H9 (cell line): Measurements from ENCODE around the gene SLX4IP. TPM values are rescaled to one million over a fixed set of nuclear protein-coding genes. Genes with fewer than 3 reads are reported as not detected.

ENCODE experiments used
- DNase-seq: peaks from one replicate; pipeline ENCODE4 v3.0.0-alpha.2; 2017
- H2AFZ ChIP-seq: one replicate; pipeline ENCODE4 v1.6.1; 2013; ENCODE audit warnings: mild to moderate bottlenecking, low read length, control low read depth, moderate library complexity
- H2AK5ac ChIP-seq: 2 replicates; pipeline ENCODE4 v1.6.1; 2013; ENCODE audit warnings: low read length, control low read depth, mixed read lengths; ENCODE audit not compliant: insufficient read length
- H2BK120ac ChIP-seq: one replicate; pipeline ENCODE4 v1.6.1; 2013; ENCODE audit warnings: low read depth, mild to moderate bottlenecking, low read length, control low read depth, inconsistent platforms; ENCODE audit not compliant: poor library complexity, severe bottlenecking
- H2BK12ac ChIP-seq: 2 replicates; pipeline ENCODE4 v1.6.1; 2013; ENCODE audit warnings: low read length, control low read depth, mixed read lengths, low read depth; ENCODE audit not compliant: insufficient read length
- H2BK15ac ChIP-seq: 2 replicates; pipeline ENCODE4 v1.6.1; 2013; ENCODE audit warnings: low read depth, low read length, control low read depth
- H2BK20ac ChIP-seq: one replicate; pipeline ENCODE4 v1.6.1; 2013; ENCODE audit warnings: low read depth, mild to moderate bottlenecking, low read length, control low read depth, inconsistent platforms; ENCODE audit not compliant: poor library complexity, severe bottlenecking
- H2BK5ac ChIP-seq: 2 replicates; pipeline ENCODE4 v1.6.1; 2013; ENCODE audit warnings: low read length, control low read depth, mixed read lengths; ENCODE audit not compliant: insufficient read length
- H3K14ac ChIP-seq: 2 replicates; pipeline ENCODE4 v1.6.1; 2013; ENCODE audit warnings: low read length, control low read depth; ENCODE audit not compliant: insufficient read depth
- H3K18ac ChIP-seq: 2 replicates; pipeline ENCODE4 v1.6.1; 2013; ENCODE audit warnings: low read depth, mild to moderate bottlenecking, mixed read lengths, low read length, control low read depth; ENCODE audit not compliant: insufficient read length
- H3K23ac ChIP-seq: 2 replicates; pipeline ENCODE4 v1.6.1; 2013; ENCODE audit warnings: low read length, control low read depth, mixed read lengths, low read depth; ENCODE audit not compliant: insufficient read length
- H3K23me2 ChIP-seq: 2 replicates; pipeline ENCODE4 v1.6.1; 2013; ENCODE audit warnings: low read depth, mild to moderate bottlenecking, mixed read lengths, low read length, control low read depth; ENCODE audit not compliant: insufficient read length, poor library complexity, severe bottlenecking
- H3K27ac ChIP-seq: 2 replicates; pipeline ENCODE4 v1.5.1; 2013; ENCODE audit warnings: low read length, control low read depth, mixed read lengths, low read depth; ENCODE audit not compliant: insufficient read length
- H3K27me3 ChIP-seq: 2 replicates; pipeline ENCODE4 v1.6.1; 2013; ENCODE audit warnings: low read length, control low read depth, inconsistent platforms; ENCODE audit not compliant: insufficient read depth
- H3K4ac ChIP-seq: 2 replicates; pipeline ENCODE4 v1.6.1; 2013; ENCODE audit warnings: low read depth, mild to moderate bottlenecking, control low read depth, inconsistent platforms, low read length, moderate library complexity
- H3K4me1 ChIP-seq: 2 replicates; pipeline ENCODE4 v1.6.1; 2013; ENCODE audit warnings: low read length, control low read depth, inconsistent platforms; ENCODE audit not compliant: insufficient read depth
- H3K4me2 ChIP-seq: 2 replicates; pipeline ENCODE4 v1.6.1; 2013; ENCODE audit warnings: low read length, control low read depth, mixed read lengths; ENCODE audit not compliant: insufficient read length, insufficient read depth
- H3K56ac ChIP-seq: 2 replicates; pipeline ENCODE4 v1.6.1; 2013; ENCODE audit warnings: low read depth, mild to moderate bottlenecking, mixed read lengths, low read length, control low read depth; ENCODE audit not compliant: insufficient read length
- H3K79me1 ChIP-seq: 2 replicates; pipeline ENCODE4 v1.6.1; 2013; ENCODE audit warnings: low read depth, mild to moderate bottlenecking, moderate library complexity, low read length, control low read depth, inconsistent platforms; ENCODE audit not compliant: insufficient read depth, poor library complexity, severe bottlenecking
- H3K79me2 ChIP-seq: 2 replicates; pipeline ENCODE4 v1.6.1; 2013; ENCODE audit warnings: low read length, control low read depth, inconsistent platforms; ENCODE audit not compliant: insufficient read depth
- H3K9ac ChIP-seq: 2 replicates; pipeline ENCODE4 v1.6.1; 2013; ENCODE audit warnings: low read length, control low read depth, mixed read lengths; ENCODE audit not compliant: insufficient read length; ENCODE audit errors: extremely low read depth
- H3K9me3 ChIP-seq: one replicate; pipeline ENCODE4 v1.6.1; 2013; ENCODE audit warnings: low read depth, low read length, inconsistent platforms; ENCODE audit not compliant: control insufficient read depth
- H3T11ph ChIP-seq: one replicate; pipeline ENCODE4 v1.6.1; 2013; ENCODE audit warnings: mild to moderate bottlenecking, low read length, control low read depth, inconsistent platforms
- H4K20me1 ChIP-seq: one replicate; pipeline ENCODE4 v1.6.1; 2013; ENCODE audit not compliant: control insufficient read depth, insufficient read length, insufficient read depth
- H4K5ac ChIP-seq: 2 replicates; pipeline ENCODE4 v1.6.1; 2013; ENCODE audit warnings: low read depth, mild to moderate bottlenecking, mixed read lengths, low read length, control low read depth; ENCODE audit not compliant: insufficient read length
- H4K8ac ChIP-seq: replicated peaks from 2 replicates; pipeline ENCODE4 v1.6.1; 2013; ENCODE audit warnings: low read length, control low read depth, mixed read lengths, low read depth; ENCODE audit not compliant: insufficient read length
- H4K91ac ChIP-seq: 2 replicates; pipeline ENCODE4 v1.6.1; 2013; ENCODE audit warnings: low read depth, mild to moderate bottlenecking, moderate library complexity, mixed read lengths, low read length, control low read depth; ENCODE audit not compliant: insufficient read length
- H3K27ac Mint-ChIP-seq, 3 experiments: 2 replicates in 2 of 3; 3 replicates in 1 of 3; pipeline ENCODE4 v1.8.0; 2020 to 2021; ENCODE audit warnings: mixed read lengths in 3 of 3, mild to moderate bottlenecking in 1 of 3, moderate library complexity in 1 of 3
- H3K27me3 Mint-ChIP-seq: 2 replicates; pipeline ENCODE4 v1.8.0; 2021; ENCODE audit warnings: low read depth, mild to moderate bottlenecking, moderate library complexity, mixed read lengths
- H3K36me3 Mint-ChIP-seq, 3 experiments: 2 replicates in 2 of 3; 3 replicates in 1 of 3; pipeline ENCODE4 v1.8.0; 2020 to 2021; ENCODE audit warnings: low read depth in 3 of 3, mixed read lengths in 3 of 3; ENCODE audit not compliant: insufficient read depth in 1 of 3
- H3K4me1 Mint-ChIP-seq, 2 experiments: 2 replicates each; pipeline ENCODE4 v1.8.0; 2020; ENCODE audit warnings: mixed read lengths in 2 of 2
- H3K4me3 Mint-ChIP-seq, 2 experiments: 2 replicates in 1 of 2; 3 replicates in 1 of 2; pipeline ENCODE4 v1.8.0; 2020 to 2021; ENCODE audit warnings: mild to moderate bottlenecking in 2 of 2, mixed read lengths in 2 of 2, moderate library complexity in 1 of 2
- H3K9me3 Mint-ChIP-seq, 2 experiments: 2 replicates in 1 of 2; 3 replicates in 1 of 2; pipeline ENCODE4 v1.8.0; 2020; ENCODE audit warnings: mild to moderate bottlenecking in 2 of 2, mixed read lengths in 2 of 2, moderate library complexity in 1 of 2
- CTCF ChIP-seq: fragments of 200-600 bp; sonication (generic); conservative IDR thresholded peaks from 3 replicates; pipeline ENCODE4 v1.8.0; 2021; ENCODE audit warnings: antibody characterized with exemption, mild to moderate bottlenecking
- WGBS: extraction: QIAGEN DNeasy Blood & Tissue Kit; methylation state at CpG from one replicate; pipeline ENCODE4 v1.1.7; 2013; ENCODE audit warnings: missing lambda C conversion rate, low lambda C conversion rate, mixed read lengths; ENCODE audit not compliant: insufficient read length; ENCODE audit errors: extremely low coverage; 5-methylcytosine and 5-hydroxymethylcytosine counted together
- total RNA-seq: library from RNA; stranded (reverse); gene quantifications from 2 replicates; pipeline ENCODE4 v1.2.1, GENCODE V29; 2021

SLX4IP gene
- total RNA-seq, 1 experiment from 2014 or later, result 7.9 TPM

- H3K79me1 ChIP-seq, result peaks cover 4% of the 10 kb centered on the region
- no peaks in the 10 kb centered on the region for H4K20me1 ChIP-seq
- no peak overlapping the region for H3T11ph ChIP-seq
- Mint-ChIP-seq H3K9me3 (no peaks in the 10 kb centered on the region), H3K27ac (peak overlapping the region in 1 of 3 experiments; percentile 18; a peak in 2 of 7 replicates), H3K36me3 (peaks cover 58 to 100% (median 88%) of the 10 kb centered on the region in 3 experiments), H3K4me3 (no peak overlapping the region), H3K4me1 (peaks cover 41 to 47% of the 10 kb centered on the region in 2 experiments), H3K27me3 (no peaks in the 10 kb centered on the region; the same call in 1 of the 2 replicates)
- no peak overlapping the region for H2BK15ac ChIP-seq
- no peak overlapping the region for H4K91ac ChIP-seq
- no peak for TF ChIP-seq CTCF
- H2BK20ac ChIP-seq, result no peak overlapping the region
- no peak overlapping the region for H2BK5ac ChIP-seq
- H3K56ac ChIP-seq, result no peak overlapping the region
- no peaks in the 10 kb centered on the region for H3K9me3 ChIP-seq
- no peak overlapping the region for H3K23ac ChIP-seq
- no peak overlapping the region for H2AFZ ChIP-seq
- no peak overlapping the region for H3K14ac ChIP-seq
- no peaks in the 10 kb centered on the region for H3K27me3 ChIP-seq
- no peaks in the 10 kb centered on the region for H3K79me2 ChIP-seq
- no peak overlapping the region for H3K27ac ChIP-seq
- no peak overlapping the region for H3K4me2 ChIP-seq
- WGBS, result no CpG with 5 or more reads among the region's 9 CpGs
- H4K5ac ChIP-seq, result no peak overlapping the region
- H3K4me1 ChIP-seq, result peaks cover 12% of the 10 kb centered on the region; the same call in 1 of the 2 replicates
- H2BK12ac ChIP-seq, result no peak overlapping the region
- no peak overlapping the region for H4K8ac ChIP-seq
- H3K4ac ChIP-seq, result no peak overlapping the region
- H3K23me2 ChIP-seq, result no peaks in the 10 kb centered on the region
- no peak overlapping the region for H2BK120ac ChIP-seq
- H2AK5ac ChIP-seq, result no peak overlapping the region
- no peak overlapping the region for H3K9ac ChIP-seq
- DNase-seq, result no peak
- H3K18ac ChIP-seq, result no peak overlapping the region
Observed at GRCh38 chr20:10646886-10647420, 211.8 kb downstream of the SLX4IP start.
